ENCODE measurements around the gene ARHGEF3.

ARHGEF3 gene

DNA sequence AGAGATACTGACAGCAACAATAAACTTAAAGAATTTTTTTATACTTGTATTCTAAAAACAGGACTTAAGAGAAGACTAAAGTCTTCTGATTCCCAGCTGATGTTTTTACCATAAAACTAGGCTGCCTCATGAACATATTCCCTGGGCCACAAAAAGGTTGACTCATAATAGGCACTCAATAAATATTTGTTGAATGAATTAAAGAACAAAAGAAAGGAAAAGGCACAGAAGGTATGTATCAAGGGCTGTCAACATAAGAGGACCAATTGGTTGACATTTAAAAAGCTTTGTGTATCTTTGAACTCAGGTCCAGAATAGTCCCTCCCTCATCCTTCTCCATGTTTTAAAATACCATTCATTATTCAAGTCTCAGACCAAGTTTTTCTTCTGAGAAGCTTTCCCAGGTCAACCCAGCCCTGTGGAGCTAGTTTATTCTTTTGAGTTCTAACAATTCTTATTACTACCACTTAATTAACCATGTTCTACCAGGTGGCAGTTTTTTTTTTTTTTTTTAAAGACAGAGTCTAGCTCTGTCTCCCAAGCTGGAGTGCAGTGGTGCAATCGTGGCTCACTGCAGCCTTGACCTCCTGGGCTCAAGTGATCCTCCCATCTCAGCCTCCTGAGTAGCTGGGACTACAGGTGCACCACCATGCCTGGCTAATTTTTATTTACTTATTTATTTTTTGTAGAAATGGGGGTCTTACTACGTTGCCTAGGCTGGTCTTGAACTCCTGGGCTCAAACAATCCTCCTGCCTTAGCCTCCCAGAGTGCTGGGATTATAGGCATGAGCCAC is 17.5 kb upstream of the ARHGEF3 start:
- Histone ChIP-seq H3K36me3 (ENCODE audit: control insufficient read depth, insufficient read depth, low read length) (no peaks in the 10 kb centered on the region), H3K27ac (ENCODE audit: low read depth, low read length, severe bottlenecking) (no peak overlapping the region), H3K9me3 (ENCODE audit: control insufficient read depth, low read length) (no peaks in the 10 kb centered on the region), H3K4me1 (ENCODE audit: control insufficient read depth, insufficient read depth, low read length, poor library complexity, severe bottlenecking) (peaks cover 12% of the 10 kb centered on the region), H3K4me3 (ENCODE audit: extremely low read depth, insufficient read depth, low read length, poor library complexity, severe bottlenecking) (no peak overlapping the region)
- 100% methylated on average over 1 to 2 of the region's 2 CpGs for WGBS, 2 experiments (ENCODE audit: insufficient coverage in 2 of 2)

- 76 to 86% methylated on average over 2 to 3 of the region's 6 CpGs for WGBS, 2 experiments (ENCODE audit: insufficient coverage in 2 of 2)
Observed at GRCh38 chr3:56818156-56818985, 16.6 kb upstream of the ARHGEF3 start.

GRCh38 chr3:56817646-56818045 is 15.9 kb upstream of the ARHGEF3 start:
- 97% methylated on average over 4 of the region's 4 CpGs for WGBS, 2 experiments (ENCODE audit: insufficient coverage in 2 of 2)
- no peaks in the 10 kb centered on the region for H3K9me3 ChIP-seq (ENCODE audit: control insufficient read depth, low read length)
- H3K4me1 ChIP-seq (ENCODE audit: control insufficient read depth, insufficient read depth, low read length, poor library complexity, severe bottlenecking), result peaks cover 10% of the 10 kb centered on the region
- no peak overlapping the region for H3K27ac ChIP-seq (ENCODE audit: low read depth, low read length, severe bottlenecking)
- H3K36me3 ChIP-seq (ENCODE audit: control insufficient read depth, insufficient read depth, low read length), result no peaks in the 10 kb centered on the region
- H3K4me3 ChIP-seq (ENCODE audit: extremely low read depth, insufficient read depth, low read length, poor library complexity, severe bottlenecking), result no peak overlapping the region

More at GRCh38 chr3:56818156-56818985, 16.6 kb upstream of the ARHGEF3 start:
- H3K27ac ChIP-seq (ENCODE audit: low read depth, low read length, severe bottlenecking), result no peak overlapping the region
- H3K9me3 ChIP-seq (ENCODE audit: control insufficient read depth, low read length), result no peaks in the 10 kb centered on the region
- H3K4me3 ChIP-seq (ENCODE audit: extremely low read depth, insufficient read depth, low read length, poor library complexity, severe bottlenecking), result no peak overlapping the region
- H3K36me3 ChIP-seq (ENCODE audit: control insufficient read depth, insufficient read depth, low read length), result no peaks in the 10 kb centered on the region
- peaks cover 6% of the 10 kb centered on the region for H3K4me1 ChIP-seq (ENCODE audit: control insufficient read depth, insufficient read depth, low read length, poor library complexity, severe bottlenecking)

DNA sequence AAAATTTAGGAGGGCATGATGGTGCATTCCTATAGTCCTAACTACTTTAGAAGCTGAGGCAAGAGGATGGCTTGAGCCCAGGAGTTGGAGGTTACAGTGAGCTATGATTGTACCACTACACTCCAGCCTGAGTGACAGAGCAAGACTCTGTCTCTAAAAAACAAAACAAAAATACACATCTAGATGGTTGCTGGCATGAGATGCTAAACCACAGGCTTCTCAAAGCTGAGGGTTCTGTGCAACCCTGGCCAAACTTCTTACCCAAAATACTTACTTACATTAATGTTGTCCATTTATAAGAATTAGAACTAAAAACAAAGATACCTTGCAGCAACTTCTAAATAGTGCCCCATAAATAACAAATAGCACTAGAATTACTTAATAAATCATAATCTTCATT is 14.3 kb upstream of the ARHGEF3 start:
- no peak overlapping the region for H3K4me3 ChIP-seq (ENCODE audit: extremely low read depth, insufficient read depth, low read length, poor library complexity, severe bottlenecking)
- H3K9me3 ChIP-seq (ENCODE audit: control insufficient read depth, low read length), result no peaks in the 10 kb centered on the region
- H3K4me1 ChIP-seq (ENCODE audit: control insufficient read depth, insufficient read depth, low read length, poor library complexity, severe bottlenecking), result peaks cover 16% of the 10 kb centered on the region
- H3K27ac ChIP-seq (ENCODE audit: low read depth, low read length, severe bottlenecking), result no peak overlapping the region
- no peaks in the 10 kb centered on the region for H3K36me3 ChIP-seq (ENCODE audit: control insufficient read depth, insufficient read depth, low read length)

- H3K36me3 ChIP-seq (ENCODE audit: control insufficient read depth, insufficient read depth, low read length), result no peaks in the 10 kb centered on the region
- H3K9me3 ChIP-seq (ENCODE audit: control insufficient read depth, low read length), result no peaks in the 10 kb centered on the region
- H3K27ac ChIP-seq (ENCODE audit: low read depth, low read length, severe bottlenecking), result no peak overlapping the region
- peaks cover 18% of the 10 kb centered on the region for H3K4me1 ChIP-seq (ENCODE audit: control insufficient read depth, insufficient read depth, low read length, poor library complexity, severe bottlenecking)
- 86 to 100% methylated on average over 1 of the region's 1 CpG for whole genome bisulfite sequencing, 2 experiments (ENCODE audit: insufficient coverage in 2 of 2)
- no peak overlapping the region for H3K4me3 ChIP-seq (ENCODE audit: extremely low read depth, insufficient read depth, low read length, poor library complexity, severe bottlenecking)
Observed at GRCh38 chr3:56815589-56815988, 13.8 kb upstream of the ARHGEF3 start.

- peaks cover 18% of the 10 kb centered on the region for H3K4me1 ChIP-seq (ENCODE audit: control insufficient read depth, insufficient read depth, low read length, poor library complexity, severe bottlenecking)
- 20 to 22% methylated on average over 1 of the region's 1 CpG for WGBS, 2 experiments (ENCODE audit: insufficient coverage in 2 of 2)
- no peaks in the 10 kb centered on the region for H3K36me3 ChIP-seq (ENCODE audit: control insufficient read depth, insufficient read depth, low read length)
- H3K27ac ChIP-seq (ENCODE audit: low read depth, low read length, severe bottlenecking), result no peak overlapping the region
- no peak overlapping the region for H3K4me3 ChIP-seq (ENCODE audit: extremely low read depth, insufficient read depth, low read length, poor library complexity, severe bottlenecking)
- H3K9me3 ChIP-seq (ENCODE audit: control insufficient read depth, low read length), result no peaks in the 10 kb centered on the region
Observed at GRCh38 chr3:56813653-56813960, 11.9 kb upstream of the ARHGEF3 start.

- Histone ChIP-seq H3K4me1 (ENCODE audit: control insufficient read depth, insufficient read depth, low read length, poor library complexity, severe bottlenecking) (peaks cover 18% of the 10 kb centered on the region), H3K27ac (ENCODE audit: low read depth, low read length, severe bottlenecking) (no peak overlapping the region), H3K36me3 (ENCODE audit: control insufficient read depth, insufficient read depth, low read length) (no peaks in the 10 kb centered on the region), H3K4me3 (ENCODE audit: extremely low read depth, insufficient read depth, low read length, poor library complexity, severe bottlenecking) (no peak overlapping the region), H3K9me3 (ENCODE audit: control insufficient read depth, low read length) (no peaks in the 10 kb centered on the region)
- no CpG with 5 or more reads among the region's 2 CpGs for WGBS, 2 experiments (ENCODE audit: insufficient coverage in 2 of 2)
Observed at GRCh38 chr3:56812754-56813652, 11.3 kb upstream of the ARHGEF3 start.

DNA sequence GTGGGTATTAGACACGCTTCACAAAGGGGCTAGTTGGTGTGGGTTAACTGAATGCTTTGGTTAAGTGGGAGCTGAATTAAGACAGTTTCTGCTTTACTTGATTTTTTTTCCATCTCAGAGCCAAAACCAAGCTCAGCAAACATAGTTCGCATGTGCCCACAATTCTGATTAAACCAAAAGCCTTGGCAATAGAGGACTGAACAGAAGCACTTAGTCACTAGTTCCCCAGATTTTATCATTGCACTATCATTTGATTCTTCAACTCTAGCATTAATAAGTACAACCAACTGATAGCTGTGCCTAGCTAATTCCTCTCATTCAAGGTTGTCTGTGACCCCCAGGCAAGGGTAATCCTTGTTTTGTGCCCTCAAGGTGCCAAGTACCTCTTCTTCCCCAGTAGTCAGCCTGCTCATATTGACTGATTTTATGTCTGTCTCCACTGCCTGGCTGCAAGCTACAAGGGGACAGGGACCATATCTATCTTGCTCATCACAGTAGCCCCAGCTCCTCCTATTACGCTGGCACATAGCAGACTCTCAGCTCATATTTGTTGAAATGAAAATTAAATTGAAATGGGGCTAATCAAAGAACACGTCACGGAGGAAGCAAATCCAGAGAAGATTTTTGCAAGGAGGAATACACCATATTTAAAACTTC is 9.9 kb upstream of the ARHGEF3 start:
- WGBS, 2 experiments (ENCODE audit: insufficient coverage in 2 of 2), result 100% methylated on average over 2 to 3 of the region's 5 CpGs
- Histone ChIP-seq H3K9me3 (ENCODE audit: control insufficient read depth, low read length) (no peaks in the 10 kb centered on the region), H3K36me3 (ENCODE audit: control insufficient read depth, insufficient read depth, low read length) (no peaks in the 10 kb centered on the region), H3K27ac (ENCODE audit: low read depth, low read length, severe bottlenecking) (no peak overlapping the region), H3K4me3 (ENCODE audit: extremely low read depth, insufficient read depth, low read length, poor library complexity, severe bottlenecking) (no peak overlapping the region), H3K4me1 (ENCODE audit: control insufficient read depth, insufficient read depth, low read length, poor library complexity, severe bottlenecking) (peaks cover 18% of the 10 kb centered on the region)

DNA sequence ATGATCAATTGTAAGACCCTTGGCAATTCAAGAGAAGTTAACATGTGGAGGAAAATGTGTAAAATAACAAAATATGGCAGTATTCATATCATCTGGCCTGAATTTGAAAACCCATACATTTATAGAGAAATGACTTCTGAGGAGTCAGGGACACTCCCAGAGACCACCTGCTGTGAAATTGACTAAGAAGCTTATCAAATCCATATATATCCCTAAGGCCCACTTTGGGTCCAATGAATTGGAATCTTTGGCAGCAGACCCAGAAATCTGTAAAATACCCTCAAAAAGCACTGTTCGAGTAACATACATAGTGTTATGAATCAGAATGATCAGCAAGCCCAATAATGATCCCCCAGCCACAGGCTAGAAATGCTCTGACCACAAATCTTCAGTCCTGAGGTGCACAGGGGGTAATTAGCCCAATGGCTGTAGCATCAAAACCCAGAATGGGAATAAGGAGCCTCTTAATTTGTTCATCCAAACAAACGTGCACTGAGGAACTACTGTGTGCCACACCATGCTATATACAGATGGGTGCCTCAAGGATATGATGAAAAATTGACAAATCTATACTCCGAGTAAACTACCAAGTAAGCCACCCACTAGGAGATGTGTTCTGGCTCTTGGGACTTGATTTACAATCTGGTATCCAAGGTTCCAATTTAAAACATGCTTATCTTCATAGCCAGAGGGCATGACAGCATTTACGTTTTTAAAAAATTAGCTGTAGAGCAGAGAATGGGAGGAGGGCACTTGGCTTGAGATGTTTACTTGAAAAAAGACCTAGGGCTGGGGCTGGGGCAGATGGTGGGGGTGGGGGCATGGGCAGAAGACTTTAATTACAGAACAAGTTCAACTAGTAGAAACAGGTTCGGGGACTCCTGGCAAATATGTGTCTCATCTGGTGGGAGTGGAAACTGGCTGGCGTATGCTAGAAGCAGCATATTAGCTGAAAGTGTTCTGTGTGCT is 9.1 kb upstream of the ARHGEF3 start:
- 80 to 83% methylated on average over 4 of the region's 6 CpGs for WGBS, 2 experiments (ENCODE audit: insufficient coverage in 2 of 2)
- Histone ChIP-seq H3K27ac (ENCODE audit: low read depth, low read length, severe bottlenecking) (no peak overlapping the region), H3K36me3 (ENCODE audit: control insufficient read depth, insufficient read depth, low read length) (no peaks in the 10 kb centered on the region), H3K9me3 (ENCODE audit: control insufficient read depth, low read length) (no peaks in the 10 kb centered on the region), H3K4me3 (ENCODE audit: extremely low read depth, insufficient read depth, low read length, poor library complexity, severe bottlenecking) (no peak overlapping the region), H3K4me1 (ENCODE audit: control insufficient read depth, insufficient read depth, low read length, poor library complexity, severe bottlenecking) (peaks cover 18% of the 10 kb centered on the region)

Measured in mesodermal cell (in vitro differentiated cells).